ENCODE results near the gene IFNG.

The IFNG gene

DNA sequence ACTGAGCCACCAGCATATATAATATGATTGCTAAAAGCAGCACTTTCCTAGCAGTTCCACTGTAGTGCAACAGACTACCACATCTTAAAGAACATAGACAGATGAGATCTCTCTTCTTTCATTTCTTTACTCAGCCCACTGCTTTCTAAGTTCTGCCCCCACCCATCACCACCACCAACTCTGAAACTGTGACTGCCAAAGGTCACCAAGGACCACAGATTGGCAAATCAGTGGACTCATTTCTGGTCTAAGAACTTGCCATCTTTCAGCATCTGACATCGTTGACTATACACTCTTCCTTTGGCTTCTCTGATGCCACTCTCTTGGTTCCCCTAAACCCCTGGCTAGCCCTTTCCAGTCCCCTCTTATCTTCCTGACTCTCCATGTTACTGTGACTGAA is 38.4 kb downstream of the IFNG start:
- TF ChIP-seq, protein P1, sequence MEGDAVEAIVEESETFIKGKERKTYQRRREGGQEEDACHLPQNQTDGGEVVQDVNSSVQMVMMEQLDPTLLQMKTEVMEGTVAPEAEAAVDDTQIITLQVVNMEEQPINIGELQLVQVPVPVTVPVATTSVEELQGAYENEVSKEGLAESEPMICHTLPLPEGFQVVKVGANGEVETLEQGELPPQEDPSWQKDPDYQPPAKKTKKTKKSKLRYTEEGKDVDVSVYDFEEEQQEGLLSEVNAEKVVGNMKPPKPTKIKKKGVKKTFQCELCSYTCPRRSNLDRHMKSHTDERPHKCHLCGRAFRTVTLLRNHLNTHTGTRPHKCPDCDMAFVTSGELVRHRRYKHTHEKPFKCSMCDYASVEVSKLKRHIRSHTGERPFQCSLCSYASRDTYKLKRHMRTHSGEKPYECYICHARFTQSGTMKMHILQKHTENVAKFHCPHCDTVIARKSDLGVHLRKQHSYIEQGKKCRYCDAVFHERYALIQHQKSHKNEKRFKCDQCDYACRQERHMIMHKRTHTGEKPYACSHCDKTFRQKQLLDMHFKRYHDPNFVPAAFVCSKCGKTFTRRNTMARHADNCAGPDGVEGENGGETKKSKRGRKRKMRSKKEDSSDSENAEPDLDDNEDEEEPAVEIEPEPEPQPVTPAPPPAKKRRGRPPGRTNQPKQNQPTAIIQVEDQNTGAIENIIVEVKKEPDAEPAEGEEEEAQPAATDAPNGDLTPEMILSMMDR (IDR thresholded peaks at IDR 0.05; ENCODE audit: low read depth, low read length, missing control alignments): no peak
- in situ Hi-C loops (cut with HindIII; ENCODE audit: low sequenced_read_pairs): no loop called here
- no peak for DNase-seq (ENCODE audit: low read depth)
- H3K4me3 ChIP-seq (ENCODE audit: low read depth, low read length): no peak overlapping the region

DNA sequence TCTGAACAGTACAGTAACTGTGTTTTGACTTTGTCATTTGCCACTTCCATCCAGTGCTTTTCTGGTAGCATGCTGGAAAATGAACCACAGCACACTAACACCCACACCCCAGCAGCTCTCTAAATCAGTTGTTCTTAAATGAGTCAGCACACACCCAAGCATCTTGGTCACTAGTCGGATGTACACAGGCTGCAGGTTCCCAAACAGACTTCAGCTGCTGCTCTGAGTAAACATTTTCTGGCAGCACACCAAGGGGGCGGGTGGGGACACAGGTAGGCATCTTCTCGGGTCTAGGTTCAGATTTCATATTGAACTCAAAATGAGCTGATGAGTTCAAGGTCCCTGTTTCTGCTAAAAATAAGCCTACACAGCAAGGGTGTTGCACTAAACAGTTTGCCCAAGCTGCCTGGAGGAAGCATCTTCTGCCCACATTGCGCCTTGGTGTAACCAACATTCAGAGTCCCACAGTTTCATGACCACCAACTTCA is 39.8 kb downstream of the IFNG start:
- H3K4me3 ChIP-seq (ENCODE audit: low read depth, low read length): no peak overlapping the region
- DNase-seq (ENCODE audit: low read depth): no peak
- TF ChIP-seq, protein P1 (IDR thresholded peaks at IDR 0.05; ENCODE audit: low read depth, low read length, missing control alignments): no peak
- in situ Hi-C loops (cut with HindIII; ENCODE audit: low sequenced_read_pairs): no loop called here

DNA sequence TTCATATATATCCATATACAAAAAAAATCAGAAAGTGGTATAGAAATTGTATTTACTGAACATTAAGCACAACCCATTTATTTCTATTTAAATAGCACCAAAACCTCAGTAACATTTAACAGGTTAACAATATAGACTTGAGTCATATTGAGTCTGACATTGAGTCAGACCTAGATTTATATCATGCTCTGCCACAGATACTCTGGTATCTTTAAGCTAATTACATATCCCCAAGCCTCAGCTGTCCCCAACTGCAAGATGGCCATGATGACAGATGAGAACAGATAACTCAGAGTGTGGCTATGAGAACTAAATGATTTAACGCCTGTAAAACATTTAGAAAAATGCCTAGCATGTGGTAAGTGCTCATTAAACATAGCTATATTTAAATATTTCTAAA is 40.3 kb downstream of the IFNG start:
- H3K4me3 ChIP-seq (ENCODE audit: low read depth, low read length): no peak overlapping the region
- in situ Hi-C loops (cut with HindIII; ENCODE audit: low sequenced_read_pairs): no loop called here
- TF ChIP-seq, protein P1 (IDR thresholded peaks at IDR 0.05; ENCODE audit: low read depth, low read length, missing control alignments): no peak
- DNase-seq (ENCODE audit: low read depth): no peak

DNA sequence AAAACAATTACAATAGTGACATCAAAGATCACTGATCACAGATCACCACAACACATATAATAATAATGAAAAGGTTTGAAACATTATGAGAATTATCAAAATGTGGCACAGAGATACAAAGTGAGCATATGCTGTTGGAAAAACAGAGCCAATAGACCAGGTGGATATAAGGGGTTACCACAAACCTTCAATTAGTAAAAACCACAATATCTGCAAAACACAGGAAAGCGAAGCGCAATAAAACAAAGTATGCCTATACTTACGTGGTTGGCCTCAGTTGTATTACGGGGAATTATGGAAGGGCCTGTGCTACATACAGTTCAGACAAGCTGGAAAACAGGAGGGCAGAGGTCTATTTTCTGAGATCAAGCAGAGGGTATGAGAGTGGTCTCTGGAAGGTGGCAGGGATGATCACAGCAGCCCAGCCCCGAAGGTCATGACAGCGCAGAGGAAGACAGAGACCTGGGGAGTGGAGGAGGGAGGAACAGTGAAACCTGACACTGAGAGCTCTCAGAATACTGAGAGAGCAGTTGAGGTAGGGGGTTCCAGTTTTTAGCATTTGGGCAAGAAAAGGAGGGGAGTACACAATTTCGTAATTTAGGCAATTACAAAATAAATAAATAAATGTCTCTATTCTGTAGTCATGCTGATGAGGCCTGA is 41.3 kb downstream of the IFNG start:
- DNase-seq (ENCODE audit: low read depth): no peak
- TF ChIP-seq, protein P1 (IDR thresholded peaks at IDR 0.05; ENCODE audit: low read depth, low read length, missing control alignments): no peak
- no peak overlapping the region for H3K4me3 ChIP-seq (ENCODE audit: low read depth, low read length)
- in situ Hi-C loops (cut with HindIII; ENCODE audit: low sequenced_read_pairs): no loop called here

DNA sequence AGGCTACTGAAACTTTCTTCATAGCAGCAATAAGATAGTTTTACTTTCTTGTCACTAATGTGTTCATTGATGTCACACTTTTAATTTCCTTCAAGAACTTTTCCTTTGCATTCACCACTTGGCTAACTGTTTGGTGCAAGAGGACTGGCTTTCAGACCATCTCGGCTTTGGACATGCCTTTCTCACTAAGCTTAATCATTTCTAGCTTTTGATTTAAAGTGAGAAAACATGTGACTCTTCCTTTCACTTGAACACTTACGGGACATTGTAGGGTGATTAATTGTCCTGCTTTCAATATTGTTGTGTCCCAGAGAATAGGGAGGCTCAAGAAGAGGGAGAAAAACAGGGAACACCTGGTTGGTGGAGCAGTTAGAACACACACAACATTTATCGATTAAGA is 41.9 kb downstream of the IFNG start:
- H3K4me3 ChIP-seq (ENCODE audit: low read depth, low read length): no peak overlapping the region
- TF ChIP-seq, protein P1 (IDR thresholded peaks at IDR 0.05; ENCODE audit: low read depth, low read length, missing control alignments): no peak
- in situ Hi-C loops (cut with HindIII; ENCODE audit: low sequenced_read_pairs): no loop called here
- DNase-seq (ENCODE audit: low read depth): no peak

DNA sequence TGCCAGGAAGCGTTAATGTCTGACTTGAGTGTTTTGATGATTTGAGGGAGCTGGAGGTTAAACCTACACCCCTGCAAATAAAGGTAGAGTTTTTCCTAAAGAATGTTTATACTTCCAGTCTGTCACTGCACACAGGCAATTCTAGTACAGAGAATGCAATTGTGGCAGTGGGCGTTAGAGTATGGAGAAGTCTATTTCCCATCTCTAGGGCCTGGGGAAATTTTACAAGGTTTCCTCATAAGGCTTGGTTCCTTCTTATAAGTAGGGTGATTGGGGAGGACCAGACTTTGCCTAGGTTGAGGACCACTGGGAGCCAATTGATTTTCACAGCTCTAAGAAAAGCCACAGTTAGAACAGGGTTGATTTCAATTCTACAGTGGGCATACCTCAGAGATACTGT is 44.3 kb downstream of the IFNG start:
- in situ Hi-C loops (cut with HindIII; ENCODE audit: low sequenced_read_pairs): no loop called here
- TF ChIP-seq, protein P1 (IDR thresholded peaks at IDR 0.05; ENCODE audit: low read depth, low read length, missing control alignments): no peak

More for the DNA sequence above, 44.3 kb downstream of the IFNG start:
- no peak for DNase-seq (ENCODE audit: low read depth)
- H3K4me3 ChIP-seq (ENCODE audit: low read depth, low read length): no peak overlapping the region

All from astrocyte of the cerebellum (primary cell).